HG03108 (cell line): ENCODE results near the gene POTEB2.
"Not testable (repeated sequence)": the region's sequence is repeated elsewhere in the genome, so short reads cannot be mapped to it uniquely, and the experiment has no call there.

Experiments used
- ATAC-seq: cut with Tn5 transposase; IDR thresholded peaks from one replicate; pipeline ENCODE4 v1.9.1; 2021; ENCODE audit warnings: moderate library complexity; ENCODE audit not compliant: unreplicated experiment

The POTEB2 gene

GRCh38 chr15:20866214-20866613 is at the start of gene POTEB2:
TSS of gene POTEB2 (minus strand) at chr15:20866314. CDS start at chr15:20866281, 33 bp downstream.
- ATAC-seq, result not testable (repeated sequence)

- ATAC-seq, result not testable (repeated sequence)
Measured at GRCh38 chr15:20879916-20880315, 13.8 kb upstream of the POTEB2 start.

GRCh38 chr15:20878464-20878863 is 12.3 kb upstream of the POTEB2 start:
- not testable (repeated sequence) for ATAC-seq

GRCh38 chr15:20877819-20878218 is 11.7 kb upstream of the POTEB2 start:
- ATAC-seq, result not testable (repeated sequence)
